Endothelial cell of umbilical vein (primary cell): ENCODE results near the gene NME4. TPM values are rescaled to one million over a fixed set of nuclear protein-coding genes. Genes with fewer than 3 reads are reported as not detected.

Experiments
- BruUV-seq: library from RNA; stranded (reverse); fragments of 400-500 nt; replicated peaks from 2 replicates; lab custom pipeline; 2021; lab: Mats Ljungman, UMichigan
- CTCF ChIA-PET: fragments of 300-600, 350-600 bp; sonication (Branson Sonifier 250); formaldehyde crosslinking; loops from one replicate; lab custom pipeline; 2021; ENCODE audit warnings: antibody characterized with exemption, inconsistent platforms; lab: Charles Lee
- POLR2A ChIA-PET: fragments of 300-600, 350-600 bp; sonication (Branson Sonifier 250); formaldehyde crosslinking; loops from one replicate; lab custom pipeline; 2021; ENCODE audit warnings: antibody characterized with exemption, inconsistent platforms; lab: Charles Lee
- DNase-seq: peaks from one replicate; pipeline ENCODE4 v3.0.0-alpha.2; 2011; ENCODE audit warnings: low read depth, low spot score
- FAIRE-seq: peaks from 2 replicates; lab custom pipeline; 2011; peaks lifted over from hg19 to GRCh38; lab: Jason Lieb, UNC
- H2AFZ ChIP-seq: 2 replicates; pipeline ENCODE4 v1.6.0; 2012; ENCODE audit warnings: low read depth, low read length, control low read depth, inconsistent platforms
- H3K27ac ChIP-seq: 2 replicates; pipeline ENCODE4 v1.5.1; 2011; ENCODE audit warnings: low read depth, mild to moderate bottlenecking, control low read depth, low read length, moderate library complexity; ENCODE audit not compliant: insufficient read depth
- H3K27me3 ChIP-seq, 2 experiments: 2 replicates each; pipeline versions ENCODE4 v1.6.0 to v1.6.1; 2011; ENCODE audit warnings: low read length in 2 of 2, mixed read lengths in 1 of 2; ENCODE audit not compliant: control insufficient read depth in 2 of 2, insufficient read depth in 2 of 2
- H3K36me3 ChIP-seq, 2 experiments: 2 replicates in 1 of 2; 3 replicates in 1 of 2; pipeline ENCODE4 v1.5.1; 2011; ENCODE audit warnings: low read length in 2 of 2, mild to moderate bottlenecking in 1 of 2, moderate library complexity in 1 of 2; ENCODE audit not compliant: control insufficient read depth in 2 of 2, insufficient read depth in 2 of 2; ENCODE audit errors: extremely low read depth in 1 of 2
- H3K4me1 ChIP-seq: 3 replicates; pipeline ENCODE4 v1.5.1; 2011; ENCODE audit warnings: mild to moderate bottlenecking, low read length; ENCODE audit not compliant: control insufficient read depth, insufficient read depth; ENCODE audit errors: extremely low read depth
- H3K4me2 ChIP-seq: 2 replicates; pipeline ENCODE4 v1.6.1; 2011; ENCODE audit warnings: low read length, control low read depth, mixed read lengths; ENCODE audit not compliant: insufficient read depth
- H3K4me3 ChIP-seq, 3 experiments: fragments of 200-600 bp in 1 of 3; sonication (generic), shearing (Covaris generic) in 1 of 3; replicated peaks in 1 of 3; 2 replicates each; pipeline ENCODE4 v1.5.1; 2011 to 2016; ENCODE audit warnings: control low read depth in 3 of 3, low read length in 3 of 3, mild to moderate bottlenecking in 2 of 3, inconsistent platforms in 1 of 3, low read depth in 1 of 3, moderate library complexity in 1 of 3; ENCODE audit not compliant: insufficient read depth in 1 of 3
- H3K79me2 ChIP-seq: 2 replicates; pipeline ENCODE4 v1.6.0; 2012; ENCODE audit warnings: low read length, inconsistent platforms; ENCODE audit not compliant: control insufficient read depth, insufficient read depth
- H3K9ac ChIP-seq: replicated peaks from 2 replicates; pipeline ENCODE3; 2011; ENCODE audit warnings: low read length, control low read depth; ENCODE audit not compliant: insufficient read depth; ENCODE audit errors: extremely low read depth
- H3K9me1 ChIP-seq: replicated peaks from 3 replicates; pipeline ENCODE4 v1.6.0; 2011; ENCODE audit warnings: mild to moderate bottlenecking, low read length; ENCODE audit not compliant: control insufficient read depth, insufficient read depth; ENCODE audit errors: extremely low read depth
- H3K9me3 ChIP-seq: replicated peaks from 2 replicates; pipeline ENCODE4 v1.5.1; 2012; ENCODE audit warnings: low read length, inconsistent platforms; ENCODE audit not compliant: control insufficient read depth, insufficient read depth
- H4K20me1 ChIP-seq: replicated peaks from 2 replicates; pipeline ENCODE3; 2011; ENCODE audit warnings: mild to moderate bottlenecking, low read length; ENCODE audit not compliant: control insufficient read depth, insufficient read depth; ENCODE audit errors: extremely low read depth
- CTCF ChIP-seq, 2 donors: IDR thresholded peaks; 1 replicate in 1 of 2; 2 replicates in 1 of 2; pipeline ENCODE4 v1.5.1; 2011; ENCODE audit warnings: low read length in 2 of 2, mild to moderate bottlenecking in 2 of 2, moderate library complexity in 2 of 2, control low read depth in 1 of 2, inconsistent platforms in 1 of 2, low read depth in 1 of 2; ENCODE audit not compliant: insufficient read depth in 1 of 2; ENCODE audit errors: extremely low read depth in 1 of 2
- EZH2 ChIP-seq: IDR thresholded peaks from 2 replicates; pipeline ENCODE4 v1.6.1; 2012; ENCODE audit warnings: borderline replicate concordance, low read depth, mild to moderate bottlenecking, moderate library complexity, low read length, inconsistent platforms; ENCODE audit not compliant: severe bottlenecking
- FOS ChIP-seq: IDR thresholded peaks from 2 replicates; pipeline ENCODE4 v1.6.1; 2011; ENCODE audit warnings: mild to moderate bottlenecking, low read length, moderate library complexity, borderline replicate concordance; ENCODE audit not compliant: insufficient read depth
- GATA2 ChIP-seq: IDR thresholded peaks from 2 replicates; pipeline ENCODE4 v1.7.0; 2011; ENCODE audit warnings: low read depth, mild to moderate bottlenecking, moderate library complexity, mixed read lengths, low read length; ENCODE audit not compliant: insufficient read length, insufficient read depth
- JUN ChIP-seq: IDR thresholded peaks from 2 replicates; pipeline ENCODE4 v1.6.1; 2011; ENCODE audit warnings: borderline replicate concordance, low read depth; ENCODE audit not compliant: insufficient read length, insufficient read depth
- MAX ChIP-seq: IDR thresholded peaks from 2 replicates; pipeline ENCODE4 v1.6.1; 2011; ENCODE audit not compliant: insufficient read depth, insufficient read length
- MYC ChIP-seq: IDR thresholded peaks from one replicate; pipeline ENCODE4 v1.6.1; 2011; ENCODE audit warnings: mild to moderate bottlenecking, low read depth, low read length
- POLR2A ChIP-seq: IDR thresholded peaks from 2 replicates; pipeline ENCODE4 v1.6.1; 2012; ENCODE audit warnings: low read depth, mild to moderate bottlenecking, control low read depth, low read length
- POLR2AphosphoS5 ChIP-seq: IDR thresholded peaks from 2 replicates; pipeline ENCODE4 v1.6.1; 2012; ENCODE audit warnings: low read depth, mild to moderate bottlenecking, control low read depth, low read length, moderate library complexity; ENCODE audit not compliant: insufficient read depth
- dilution Hi-C: fragments of 300-500 bp; cut with MboI; formaldehyde crosslinking; loops from one replicate; pipeline ENCODE4 v1.15.0; 2019; ENCODE audit warnings: low sequenced_read_pairs; ENCODE audit not compliant: extremely low pct_ligation_motif_present
- intact Hi-C: fragments of 100-400 bp; cut with micrococcal nuclease; formaldehyde crosslinking; loops from one replicate; pipeline ENCODE4 v1.10.0; 2022
- polyA plus RNA-seq, 4 experiments: library from polyadenylated mRNA; depleted of rRNA in 3 of 4; stranded (reverse) in 3 of 4; unstranded in 1 of 4; fragments of >200 nt; gene quantifications; 2 replicates each; pipeline versions ENCODE4 v1.2.1 to v1.2.3, GENCODE V29; 2011 to 2012; ENCODE audit warnings: missing spikeins in 1 of 4
- total RNA-seq: library from RNA; stranded (reverse); gene quantifications from 2 replicates; pipeline ENCODE4 v1.2.3, GENCODE V29; 2021

The NME4 gene
- total and polyA plus RNA-seq, 2 donors (not counting 3 experiments of a cell fraction or from before 2014, with no cell fraction given) = 170 to 264 TPM

DNA sequence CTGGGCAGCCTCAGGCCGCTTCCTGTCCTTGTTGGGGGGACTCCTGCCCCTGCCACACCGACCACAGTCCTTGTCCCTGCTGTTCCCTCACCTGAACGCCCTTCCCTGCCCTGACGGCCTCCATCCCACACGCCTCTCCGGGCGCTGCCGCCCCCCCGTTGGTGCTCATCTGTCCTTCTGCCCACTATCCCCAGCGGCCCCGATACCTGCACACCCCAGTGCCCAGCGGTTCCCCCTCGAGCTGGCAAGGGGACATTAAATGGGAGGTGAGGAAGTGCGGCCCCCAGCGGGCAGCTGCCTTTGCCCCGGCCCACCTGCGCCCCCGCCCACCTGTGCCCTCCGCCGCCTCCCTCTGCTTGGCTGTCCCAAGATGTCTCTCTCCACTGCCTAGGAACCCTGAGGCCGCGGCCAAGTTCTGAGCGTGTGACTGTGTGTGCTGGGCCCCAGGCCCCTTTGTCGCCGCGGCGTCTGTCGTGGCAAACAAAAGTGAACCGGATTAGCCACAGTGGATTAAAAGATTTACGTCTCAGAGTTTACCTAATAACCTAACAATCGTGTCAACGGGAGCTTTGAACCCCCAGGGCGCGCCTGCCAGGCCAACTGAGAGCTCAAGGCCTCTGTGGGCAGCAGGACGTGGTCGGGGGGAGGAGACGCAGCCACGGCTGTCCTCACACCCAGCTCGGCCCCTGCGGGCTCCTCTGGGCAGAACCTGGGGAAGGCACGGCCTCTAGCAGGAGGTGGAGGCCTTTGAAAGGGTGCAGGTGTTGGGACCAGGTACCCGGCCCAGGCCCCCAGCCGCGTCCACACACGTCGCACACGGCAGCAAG lies 36.9 kb upstream of the NME4 start:
- Histone ChIP-seq H3K36me3 (no peaks in the 10 kb centered on the region), H3K4me3 (no peak overlapping the region), H3K27me3 (no peaks in the 10 kb centered on the region), H3K27ac (no peak overlapping the region), H3K4me1 (no peaks in the 10 kb centered on the region), H2AFZ (no peak overlapping the region), H4K20me1 (no peaks in the 10 kb centered on the region), H3K79me2 (no peaks in the 10 kb centered on the region), H3K4me2 (no peak overlapping the region), H3K9me1 (no peaks in the 10 kb centered on the region), H3K9ac (no peak overlapping the region), H3K9me3 (no peaks in the 10 kb centered on the region)
- dilution Hi-C loops = no loop called here
- TF ChIP-seq MAX (no peak), EZH2 (no peak), POLR2A (no peak), GATA2 (no peak), CTCF (IDR thresholded peaks at IDR 0.05; ENCODE audit: extremely low read depth in 1 of 2, insufficient read depth in 1 of 2, low read depth in 1 of 2, low read length in 2 of 2) (no peak), POLR2AphosphoS5 (no peak), FOS (no peak), JUN (no peak), MYC (no peak)
- no peak for DNase-seq
- intact Hi-C loops = no loop called here
- FAIRE-seq = no peak
- BruUV-seq = no TSS peak
- CTCF ChIA-PET = interaction anchor here (3.2 to 4.8 kb wide), 2 partner anchors 243 to 255 kb away, joined by 16 to 130 read pairs; no protein-coding TSS in a partner anchor
- POLR2A ChIA-PET = no interaction called here
